ENCODE measurements around the gene KRTAP9-4.

DNA sequence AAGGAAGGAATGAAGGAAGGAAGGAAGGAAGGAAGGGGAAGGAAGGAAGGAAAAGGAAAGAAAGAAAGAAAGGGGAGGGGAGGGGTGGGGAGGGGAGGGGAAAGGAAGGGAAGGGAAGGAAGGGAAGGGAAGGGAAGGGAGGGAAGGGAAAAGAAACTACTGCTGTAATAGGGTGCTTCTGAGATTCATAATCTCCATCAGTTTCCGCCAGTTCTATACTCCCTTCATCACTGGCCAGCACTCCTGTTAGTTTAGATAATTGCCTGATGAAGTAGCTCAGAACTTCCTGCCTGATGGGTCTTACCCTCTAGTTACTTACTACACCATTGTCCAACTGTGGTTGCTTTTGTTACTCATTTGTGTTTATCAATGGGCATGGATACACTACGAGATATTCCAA lies 13.7 kb downstream of the KRTAP9-4 start:
- TF ChIP-seq, protein P1, sequence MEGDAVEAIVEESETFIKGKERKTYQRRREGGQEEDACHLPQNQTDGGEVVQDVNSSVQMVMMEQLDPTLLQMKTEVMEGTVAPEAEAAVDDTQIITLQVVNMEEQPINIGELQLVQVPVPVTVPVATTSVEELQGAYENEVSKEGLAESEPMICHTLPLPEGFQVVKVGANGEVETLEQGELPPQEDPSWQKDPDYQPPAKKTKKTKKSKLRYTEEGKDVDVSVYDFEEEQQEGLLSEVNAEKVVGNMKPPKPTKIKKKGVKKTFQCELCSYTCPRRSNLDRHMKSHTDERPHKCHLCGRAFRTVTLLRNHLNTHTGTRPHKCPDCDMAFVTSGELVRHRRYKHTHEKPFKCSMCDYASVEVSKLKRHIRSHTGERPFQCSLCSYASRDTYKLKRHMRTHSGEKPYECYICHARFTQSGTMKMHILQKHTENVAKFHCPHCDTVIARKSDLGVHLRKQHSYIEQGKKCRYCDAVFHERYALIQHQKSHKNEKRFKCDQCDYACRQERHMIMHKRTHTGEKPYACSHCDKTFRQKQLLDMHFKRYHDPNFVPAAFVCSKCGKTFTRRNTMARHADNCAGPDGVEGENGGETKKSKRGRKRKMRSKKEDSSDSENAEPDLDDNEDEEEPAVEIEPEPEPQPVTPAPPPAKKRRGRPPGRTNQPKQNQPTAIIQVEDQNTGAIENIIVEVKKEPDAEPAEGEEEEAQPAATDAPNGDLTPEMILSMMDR (IDR thresholded peaks at IDR 0.05), result no peak
- no peak for TF ChIP-seq POLR2A (IDR thresholded peaks at IDR 0.05)

All from right lobe of liver (tissue), 4 donors.